Measurements from ENCODE around the gene COX6B2. TPM values are rescaled to one million over a fixed set of nuclear protein-coding genes. Genes with fewer than 3 reads are reported as not detected.
A peak's percentile ranks its signal among the peaks of the same experiment; 100 is the strongest.

Gene COX6B2
- total and polyA plus RNA-seq, 12 donors = 0.17 to 0.18 TPM; not detected in 10

DNA sequence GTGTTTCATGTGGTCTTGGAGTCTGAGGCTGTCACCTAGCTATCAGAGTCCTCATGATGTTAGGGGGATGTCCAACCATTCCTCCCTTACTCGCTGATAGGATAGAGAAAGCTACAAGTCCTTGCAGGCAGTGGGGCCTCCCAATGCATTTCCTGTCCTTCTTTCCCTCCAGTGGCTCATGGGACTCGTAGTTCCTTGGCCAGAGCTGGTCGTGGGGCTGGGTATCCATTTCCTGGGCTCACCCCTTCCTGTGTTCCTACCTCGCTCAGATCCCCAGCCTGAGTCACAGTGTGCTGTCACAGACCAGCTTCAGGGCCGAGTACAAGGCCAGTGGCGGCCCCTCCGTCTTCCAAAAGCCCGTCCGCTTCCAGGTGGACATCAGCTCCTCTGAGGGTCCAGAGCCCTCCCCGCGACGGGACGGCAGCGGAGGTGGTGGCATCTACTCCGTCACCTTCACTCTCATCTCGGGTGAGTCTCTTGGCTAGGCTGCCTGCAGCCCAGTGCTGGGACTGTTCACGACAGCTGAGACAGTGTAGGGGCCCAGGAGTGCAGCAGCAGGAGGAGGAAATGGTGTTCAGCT is 48.4 kb downstream of the COX6B2 start:
- no peaks in the 10 kb centered on the region for H3K27me3 ChIP-seq
- peak overlapping the region in 4 of 5 donors; percentile 18 to 65 (median 44) for H3K27ac ChIP-seq
- TF ChIP-seq, protein P1, sequence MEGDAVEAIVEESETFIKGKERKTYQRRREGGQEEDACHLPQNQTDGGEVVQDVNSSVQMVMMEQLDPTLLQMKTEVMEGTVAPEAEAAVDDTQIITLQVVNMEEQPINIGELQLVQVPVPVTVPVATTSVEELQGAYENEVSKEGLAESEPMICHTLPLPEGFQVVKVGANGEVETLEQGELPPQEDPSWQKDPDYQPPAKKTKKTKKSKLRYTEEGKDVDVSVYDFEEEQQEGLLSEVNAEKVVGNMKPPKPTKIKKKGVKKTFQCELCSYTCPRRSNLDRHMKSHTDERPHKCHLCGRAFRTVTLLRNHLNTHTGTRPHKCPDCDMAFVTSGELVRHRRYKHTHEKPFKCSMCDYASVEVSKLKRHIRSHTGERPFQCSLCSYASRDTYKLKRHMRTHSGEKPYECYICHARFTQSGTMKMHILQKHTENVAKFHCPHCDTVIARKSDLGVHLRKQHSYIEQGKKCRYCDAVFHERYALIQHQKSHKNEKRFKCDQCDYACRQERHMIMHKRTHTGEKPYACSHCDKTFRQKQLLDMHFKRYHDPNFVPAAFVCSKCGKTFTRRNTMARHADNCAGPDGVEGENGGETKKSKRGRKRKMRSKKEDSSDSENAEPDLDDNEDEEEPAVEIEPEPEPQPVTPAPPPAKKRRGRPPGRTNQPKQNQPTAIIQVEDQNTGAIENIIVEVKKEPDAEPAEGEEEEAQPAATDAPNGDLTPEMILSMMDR (IDR thresholded peaks at IDR 0.05) = no peak
- TF ChIP-seq POLR2A (IDR thresholded peaks at IDR 0.05) = peak in 1 of 2 donors; percentile 63
- DNase-seq = peak; percentile 72 to 92 (median 87)
- H3K4me3 ChIP-seq = peak overlapping the region in 2 of 4 donors; percentile 13 to 37
- peaks cover 3 to 9% of the 10 kb centered on the region in 2 donors for H3K4me1 ChIP-seq (replicated peaks in 1 of 2)
- no peaks in the 10 kb centered on the region for H3K9me3 ChIP-seq (replicated peaks in 1 of 3)
- H3K36me3 ChIP-seq (replicated peaks in 1 of 2) = peaks cover 0 to 12% of the 10 kb centered on the region in 2 donors
- intact Hi-C loops (cut with DNase I) = no loop called here
- WGBS, 4 donors = 39 to 60% (median 46%) methylated on average over 5 to 17 of the region's 17 CpGs

DNA sequence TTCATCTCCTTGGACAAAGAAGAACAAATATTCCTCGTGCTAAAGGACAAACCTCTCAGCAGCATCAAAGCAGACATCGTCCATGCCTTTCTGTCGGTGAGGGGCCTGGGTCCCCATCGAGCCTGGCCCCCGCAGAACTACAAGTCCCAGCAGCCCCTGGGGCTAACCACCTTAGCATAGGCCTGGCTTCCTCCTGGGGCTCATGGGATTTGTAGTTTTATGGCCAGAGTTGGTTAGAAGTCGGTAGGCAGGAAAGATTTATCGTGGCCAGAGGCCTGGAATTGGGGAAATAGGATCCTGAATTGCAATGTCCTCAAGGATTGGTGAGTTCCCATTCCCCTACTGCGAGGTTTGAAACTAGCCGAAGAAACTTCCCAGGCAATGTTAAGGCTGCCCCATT is 49.0 kb downstream of the COX6B2 start:
- Histone ChIP-seq H3K36me3 (replicated peaks in 1 of 2) (peaks cover 0 to 12% of the 10 kb centered on the region in 2 donors), H3K4me3 (peak overlapping the region in 1 of 4 donors; percentile 37), H3K27me3 (no peaks in the 10 kb centered on the region), H3K27ac (peak overlapping the region in 4 of 5 donors; percentile 18 to 65 (median 44)), H3K4me1 (replicated peaks in 1 of 2) (peaks cover 3 to 9% of the 10 kb centered on the region in 2 donors), H3K9me3 (replicated peaks in 1 of 3) (no peaks in the 10 kb centered on the region)
- DNase-seq = peak; percentile 60 to 82 (median 64)
- intact Hi-C loops (cut with DNase I) = no loop called here
- 61 to 74% (median 74%) methylated on average over 6 to 9 of the region's 9 CpGs for WGBS, 4 donors
- TF ChIP-seq POLR2A (IDR thresholded peaks at IDR 0.05) = no peak
- TF ChIP-seq, protein P1 (IDR thresholded peaks at IDR 0.05) = no peak

DNA sequence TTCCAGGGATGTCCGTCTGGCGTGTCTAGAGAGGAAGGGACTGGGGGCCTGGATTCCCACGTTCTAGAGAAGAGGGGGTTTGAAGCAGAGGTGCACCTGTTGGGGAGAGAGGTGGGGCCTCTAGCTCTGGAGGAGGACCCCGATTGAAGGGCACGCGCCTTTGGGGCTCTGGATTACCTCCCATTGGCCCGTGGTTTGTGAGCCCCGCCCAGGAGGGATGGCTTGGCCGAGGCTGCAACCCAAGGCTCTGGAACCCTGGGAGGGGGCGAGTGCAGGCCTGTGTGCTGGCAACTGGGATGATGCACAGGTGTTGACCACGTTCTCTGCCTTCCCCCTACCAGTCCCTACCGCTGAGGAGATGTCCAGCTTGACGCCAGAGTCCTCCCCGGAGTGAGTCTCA is 49.5 kb downstream of the COX6B2 start:
- H3K4me3 ChIP-seq = no peak overlapping the region
- H3K27me3 ChIP-seq = no peaks in the 10 kb centered on the region
- H3K9me3 ChIP-seq (replicated peaks in 1 of 3) = no peaks in the 10 kb centered on the region
- DNase-seq = no peak
- 67 to 89% (median 80%) methylated on average over 6 to 14 of the region's 14 CpGs for WGBS, 4 donors
- H3K27ac ChIP-seq = no peak overlapping the region
- peaks cover 0 to 12% of the 10 kb centered on the region in 2 donors for H3K36me3 ChIP-seq (replicated peaks in 1 of 2)
- peaks cover 3 to 9% of the 10 kb centered on the region in 2 donors for H3K4me1 ChIP-seq (replicated peaks in 1 of 2)
- intact Hi-C loops (cut with DNase I) = loop anchor here in 1 of 2 donors (5.0 kb wide), 1 partner anchor 77 kb away; the partner anchor contains the start of gene TMEM238
- TF ChIP-seq, protein P1 (IDR thresholded peaks at IDR 0.05) = no peak
- no peak for TF ChIP-seq POLR2A (IDR thresholded peaks at IDR 0.05)

DNA sequence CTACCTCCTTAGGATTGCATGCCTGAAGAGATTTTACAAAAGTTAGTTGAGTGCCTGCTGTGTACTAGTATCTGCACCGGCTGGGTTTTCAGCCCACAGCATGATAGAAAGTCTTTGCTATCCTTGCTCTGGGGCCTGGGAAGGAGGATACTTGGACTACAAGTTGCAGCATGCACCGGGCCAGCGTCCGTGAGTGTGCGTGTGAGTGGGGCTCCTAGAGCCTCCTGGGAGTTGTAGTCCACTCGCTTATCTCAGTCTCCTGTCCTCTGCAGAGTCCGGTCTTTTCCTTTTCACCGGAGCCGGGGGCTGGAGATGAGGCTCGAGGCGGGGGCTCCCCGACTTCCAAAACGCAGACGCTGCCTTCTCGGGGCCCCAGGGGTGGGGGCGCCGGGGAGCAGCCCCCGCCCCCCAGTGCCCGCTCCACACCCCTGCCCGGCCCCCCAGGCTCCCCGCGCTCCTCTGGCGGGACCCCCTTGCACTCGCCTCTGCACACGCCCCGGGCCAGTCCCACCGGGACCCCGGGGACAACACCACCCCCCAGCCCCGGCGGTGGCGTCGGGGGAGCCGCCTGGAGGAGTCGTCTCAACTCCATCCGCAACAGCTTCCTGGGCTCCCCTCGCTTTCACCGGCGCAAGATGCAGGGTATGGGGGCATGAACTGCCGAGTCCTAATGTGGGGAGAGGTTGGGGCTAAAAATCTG is 50.1 kb downstream of the COX6B2 start:
- Histone ChIP-seq H3K27me3 (no peaks in the 10 kb centered on the region), H3K36me3 (replicated peaks in 1 of 2) (peaks cover 0 to 12% of the 10 kb centered on the region in 2 donors), H3K4me3 (no peak overlapping the region), H3K9me3 (replicated peaks in 1 of 3) (no peaks in the 10 kb centered on the region), H3K4me1 (replicated peaks in 1 of 2) (peaks cover 3 to 9% of the 10 kb centered on the region in 2 donors), H3K27ac (no peak overlapping the region)
- intact Hi-C loops (cut with DNase I) = loop anchor here in 1 of 2 donors (5.0 kb wide), 1 partner anchor 78 kb away; the partner anchor contains the start of gene TMEM238
- TF ChIP-seq, protein P1 (IDR thresholded peaks at IDR 0.05) = no peak
- no peak for TF ChIP-seq POLR2A (IDR thresholded peaks at IDR 0.05)
- peak in 3 of 7 donors; percentile 31 to 64 (median 37) for DNase-seq
- 80 to 93% (median 89%) methylated on average over 13 to 39 of the region's 39 CpGs for WGBS, 4 donors
